Astrocyte (in vitro differentiated cells and primary cell): Measurements from ENCODE around the gene KRT9. TPM values are rescaled to one million over a fixed set of nuclear protein-coding genes. Genes with fewer than 3 reads are reported as not detected.

Experiments
- DNase-seq: peaks from one replicate; pipeline ENCODE4 v3.0.0-alpha.2; 2010; ENCODE audit warnings: low read depth
- FAIRE-seq: peaks from 2 replicates; lab custom pipeline; 2011; peaks lifted over from hg19 to GRCh38; lab: Jason Lieb, UNC
- H2AFZ ChIP-seq: 2 replicates; pipeline ENCODE4 v1.6.0; 2012; ENCODE audit warnings: low read depth, low read length, inconsistent platforms
- H3K27ac ChIP-seq: 2 replicates; pipeline ENCODE4 v1.5.1; 2011; ENCODE audit warnings: low read depth, low read length, inconsistent platforms
- H3K27me3 ChIP-seq: 2 replicates; pipeline ENCODE4 v1.6.0; 2011; ENCODE audit warnings: low read length, inconsistent platforms; ENCODE audit not compliant: insufficient read depth
- H3K36me3 ChIP-seq: 2 replicates; pipeline ENCODE4 v1.5.1; 2011; ENCODE audit warnings: low read length, inconsistent platforms; ENCODE audit not compliant: insufficient read depth
- H3K4me1 ChIP-seq: 2 replicates; pipeline ENCODE4 v1.5.1; 2011; ENCODE audit warnings: low read length, inconsistent platforms; ENCODE audit not compliant: insufficient read depth
- H3K4me2 ChIP-seq: 2 replicates; pipeline ENCODE4 v1.6.0; 2012; ENCODE audit warnings: low read length, inconsistent platforms
- H3K4me3 ChIP-seq: 2 replicates; pipeline ENCODE4 v1.5.1; 2011; ENCODE audit warnings: low read depth, mild to moderate bottlenecking, low read length, inconsistent platforms; ENCODE audit not compliant: insufficient read depth
- H3K79me2 ChIP-seq: 2 replicates; pipeline ENCODE4 v1.6.0; 2012; ENCODE audit warnings: mild to moderate bottlenecking, low read length, inconsistent platforms; ENCODE audit not compliant: insufficient read depth
- H3K9ac ChIP-seq: 2 replicates; pipeline ENCODE4 v1.6.0; 2012; ENCODE audit warnings: mild to moderate bottlenecking, low read length, inconsistent platforms
- H3K9me3 ChIP-seq: 2 replicates; pipeline ENCODE4 v1.5.1; 2012; ENCODE audit warnings: low read depth, mild to moderate bottlenecking, low read length, inconsistent platforms; ENCODE audit not compliant: insufficient read depth
- H4K20me1 ChIP-seq: 2 replicates; pipeline ENCODE4 v1.6.0; 2012; ENCODE audit warnings: low read length, inconsistent platforms; ENCODE audit not compliant: insufficient read depth
- H3K27ac Mint-ChIP-seq: one replicate; pipeline ENCODE4 v1.8.0; 2021; ENCODE audit warnings: mild to moderate bottlenecking, mixed read lengths; ENCODE audit not compliant: unreplicated experiment
- H3K27me3 Mint-ChIP-seq: one replicate; pipeline ENCODE4 v1.8.0; 2021; ENCODE audit warnings: low read depth, mixed read lengths; ENCODE audit not compliant: unreplicated experiment
- H3K36me3 Mint-ChIP-seq: one replicate; pipeline ENCODE4 v1.8.0; 2021; ENCODE audit warnings: low read depth, mixed read lengths; ENCODE audit not compliant: unreplicated experiment
- H3K4me1 Mint-ChIP-seq: one replicate; pipeline ENCODE4 v1.8.0; 2021; ENCODE audit warnings: low read depth, mixed read lengths; ENCODE audit not compliant: unreplicated experiment
- H3K4me3 Mint-ChIP-seq: one replicate; pipeline ENCODE4 v1.8.0; 2021; ENCODE audit warnings: mild to moderate bottlenecking, moderate library complexity, mixed read lengths; ENCODE audit not compliant: unreplicated experiment
- H3K9me3 Mint-ChIP-seq: one replicate; pipeline ENCODE4 v1.8.0; 2021; ENCODE audit warnings: mild to moderate bottlenecking, mixed read lengths; ENCODE audit not compliant: unreplicated experiment
- EZH2 ChIP-seq: IDR thresholded peaks from 2 replicates; pipeline ENCODE4 v1.6.1; 2012; ENCODE audit warnings: mild to moderate bottlenecking, low read length, inconsistent platforms; ENCODE audit not compliant: insufficient read depth
- total RNA-seq: library from RNA; stranded (reverse); gene quantifications from 2 replicates; pipeline ENCODE4 v1.2.1, GENCODE V29; 2021
- TF ChIP-seq, protein P1 (sequence below): IDR thresholded peaks from 2 replicates; pipeline ENCODE4 v1.5.1; 2011; ENCODE audit warnings: low read depth, mild to moderate bottlenecking, inconsistent platforms, low read length, moderate library complexity; ENCODE audit not compliant: insufficient read depth

The KRT9 gene
- total RNA-seq, 1 donor from 2014 or later: 0.09 TPM

DNA sequence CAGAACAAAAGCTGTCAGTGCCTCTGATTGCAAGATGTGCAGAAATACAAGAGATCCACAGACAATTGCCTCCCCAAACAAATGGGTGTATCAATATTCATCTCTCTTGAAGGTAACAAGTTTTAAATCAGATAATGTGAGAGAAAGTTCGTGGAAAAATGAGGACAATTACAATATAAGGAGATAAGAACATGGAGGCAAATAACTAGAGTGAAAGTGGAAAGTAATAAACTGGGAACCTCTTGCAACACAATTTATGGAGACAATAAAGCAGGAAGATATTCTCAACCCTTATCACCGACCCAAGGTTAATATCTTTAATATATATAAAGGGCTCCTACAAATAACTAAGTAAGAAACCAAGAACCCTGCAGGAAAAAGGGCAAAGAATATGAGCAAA, 29.5 kb downstream of the KRT9 start:
- Histone ChIP-seq H3K36me3 (no peaks in the 10 kb centered on the region), H2AFZ (no peak overlapping the region), H3K4me1 (peaks cover 18% of the 10 kb centered on the region), H3K27ac (no peak overlapping the region), H3K4me2 (no peak overlapping the region), H3K27me3 (no peaks in the 10 kb centered on the region), H4K20me1 (no peaks in the 10 kb centered on the region), H3K9me3 (no peaks in the 10 kb centered on the region), H3K9ac (no peak overlapping the region), H3K79me2 (no peaks in the 10 kb centered on the region), H3K4me3 (no peak overlapping the region)
- Mint-ChIP-seq H3K4me3 (no peak overlapping the region), H3K4me1 (peaks cover 24% of the 10 kb centered on the region), H3K36me3 (peaks cover 2% of the 10 kb centered on the region), H3K27ac (no peak overlapping the region), H3K9me3 (no peaks in the 10 kb centered on the region), H3K27me3 (peaks cover under 1% of the 10 kb centered on the region)
- DNase-seq (no peak), FAIRE-seq (no peak)
- no peak for TF ChIP-seq EZH2
- TF ChIP-seq, protein P1, sequence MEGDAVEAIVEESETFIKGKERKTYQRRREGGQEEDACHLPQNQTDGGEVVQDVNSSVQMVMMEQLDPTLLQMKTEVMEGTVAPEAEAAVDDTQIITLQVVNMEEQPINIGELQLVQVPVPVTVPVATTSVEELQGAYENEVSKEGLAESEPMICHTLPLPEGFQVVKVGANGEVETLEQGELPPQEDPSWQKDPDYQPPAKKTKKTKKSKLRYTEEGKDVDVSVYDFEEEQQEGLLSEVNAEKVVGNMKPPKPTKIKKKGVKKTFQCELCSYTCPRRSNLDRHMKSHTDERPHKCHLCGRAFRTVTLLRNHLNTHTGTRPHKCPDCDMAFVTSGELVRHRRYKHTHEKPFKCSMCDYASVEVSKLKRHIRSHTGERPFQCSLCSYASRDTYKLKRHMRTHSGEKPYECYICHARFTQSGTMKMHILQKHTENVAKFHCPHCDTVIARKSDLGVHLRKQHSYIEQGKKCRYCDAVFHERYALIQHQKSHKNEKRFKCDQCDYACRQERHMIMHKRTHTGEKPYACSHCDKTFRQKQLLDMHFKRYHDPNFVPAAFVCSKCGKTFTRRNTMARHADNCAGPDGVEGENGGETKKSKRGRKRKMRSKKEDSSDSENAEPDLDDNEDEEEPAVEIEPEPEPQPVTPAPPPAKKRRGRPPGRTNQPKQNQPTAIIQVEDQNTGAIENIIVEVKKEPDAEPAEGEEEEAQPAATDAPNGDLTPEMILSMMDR: no peak

GRCh38 chr17:41540921-41541625, 30.8 kb downstream of the KRT9 start:
- no peak overlapping the region for H3K27ac ChIP-seq
- Mint-ChIP-seq H3K4me1 (peaks cover 23% of the 10 kb centered on the region), H3K27me3 (peaks cover 6% of the 10 kb centered on the region), H3K27ac (no peak overlapping the region), H3K4me3 (no peak overlapping the region), H3K36me3 (peaks cover 2% of the 10 kb centered on the region), H3K9me3 (no peaks in the 10 kb centered on the region)
- no peaks in the 10 kb centered on the region for H3K36me3 ChIP-seq
- H3K4me1 ChIP-seq: peaks cover 17% of the 10 kb centered on the region
- H3K9me3 ChIP-seq: no peaks in the 10 kb centered on the region
- H3K9ac ChIP-seq: no peak overlapping the region
- no peak overlapping the region for H3K4me3 ChIP-seq
- H2AFZ ChIP-seq: no peak overlapping the region
- H4K20me1 ChIP-seq: no peaks in the 10 kb centered on the region
- H3K79me2 ChIP-seq: no peaks in the 10 kb centered on the region
- no peaks in the 10 kb centered on the region for H3K27me3 ChIP-seq
- H3K4me2 ChIP-seq: no peak overlapping the region
- TF ChIP-seq EZH2: no peak
- TF ChIP-seq, protein P1: no peak
- DNase-seq (no peak), FAIRE-seq (no peak)

DNA sequence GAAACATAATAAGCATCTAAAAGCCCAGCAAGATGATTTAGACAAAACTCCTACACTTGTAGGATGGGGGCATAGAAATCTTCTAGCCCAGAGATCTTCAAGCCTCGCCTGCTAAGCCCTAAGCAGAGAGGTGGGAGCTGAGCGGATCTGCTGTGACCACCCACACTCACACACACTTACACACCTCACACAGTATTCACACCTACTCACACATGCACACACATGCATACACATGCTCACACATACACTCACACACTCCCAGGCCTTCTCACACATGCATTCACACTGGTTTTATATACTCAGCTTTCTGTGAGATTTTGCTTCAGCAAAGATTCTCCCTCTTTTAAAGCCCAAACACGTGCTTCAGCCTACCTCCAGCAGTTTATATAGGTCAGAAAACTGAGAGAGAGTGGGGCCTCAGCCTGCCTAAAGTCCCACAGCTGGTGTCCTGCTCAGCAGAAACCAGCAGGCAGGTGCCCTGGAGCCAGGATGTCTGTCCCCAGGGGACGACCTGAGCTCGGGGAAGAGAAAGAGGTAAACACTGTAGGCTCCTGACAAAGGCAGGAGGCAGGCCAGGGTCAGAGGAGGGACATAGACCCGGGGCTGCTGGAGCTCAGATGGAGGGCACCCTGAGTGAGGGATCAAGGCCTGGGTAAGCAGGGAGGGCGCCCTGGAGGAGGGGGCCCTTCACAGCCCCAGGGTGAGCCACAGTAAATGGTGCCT, 31.7 kb downstream of the KRT9 start:
- peaks cover 9% of the 10 kb centered on the region for H3K27me3 Mint-ChIP-seq
- Histone ChIP-seq H3K4me3 (no peak overlapping the region), H2AFZ (no peak overlapping the region), H3K27me3 (no peaks in the 10 kb centered on the region), H3K9me3 (no peaks in the 10 kb centered on the region), H3K4me2 (no peak overlapping the region), H3K79me2 (no peaks in the 10 kb centered on the region), H4K20me1 (no peaks in the 10 kb centered on the region), H3K36me3 (no peaks in the 10 kb centered on the region), H3K27ac (no peak overlapping the region), H3K9ac (no peak overlapping the region), H3K4me1 (peaks cover 17% of the 10 kb centered on the region)
- H3K4me1 Mint-ChIP-seq: peaks cover 27% of the 10 kb centered on the region
- DNase-seq (no peak), FAIRE-seq (no peak)
- no peak for TF ChIP-seq EZH2
- TF ChIP-seq, protein P1: no peak
- H3K9me3 Mint-ChIP-seq: no peaks in the 10 kb centered on the region
- H3K4me3 Mint-ChIP-seq: no peak overlapping the region
- no peak overlapping the region for H3K27ac Mint-ChIP-seq
- H3K36me3 Mint-ChIP-seq: peaks cover 2% of the 10 kb centered on the region
